ENCODE measurements around the gene COPS7B.

COPS7B gene

GRCh38 chr2:231786917-231787292 lies 660 bp downstream of the COPS7B start:
- no peak for DNase-seq

DNA sequence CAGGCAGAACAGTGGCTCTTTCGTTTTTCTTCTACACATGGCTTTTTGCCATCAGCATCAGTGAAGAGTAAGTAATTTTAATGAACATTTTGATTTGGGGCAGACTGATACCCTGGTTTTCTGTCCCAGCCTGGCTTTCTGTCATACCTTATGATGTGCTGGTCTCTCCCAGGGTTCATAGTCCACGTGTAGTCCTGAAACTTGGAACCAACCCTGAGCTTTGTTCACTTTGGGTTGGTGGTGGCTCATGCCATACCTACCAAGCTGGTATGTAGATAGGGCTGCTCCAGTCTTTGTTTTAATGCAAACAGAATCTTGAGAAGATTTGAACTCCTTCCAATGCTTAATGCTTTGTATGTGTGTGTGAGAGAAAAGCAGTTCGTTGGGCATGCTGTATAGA lies 4.9 kb downstream of the COPS7B start:
- no peak for DNase-seq

- no peak for DNase-seq
Measured at GRCh38 chr2:231794383-231794782, 8.1 kb downstream of the COPS7B start.

GRCh38 chr2:231795525-231796327 lies 9.5 kb downstream of the COPS7B start:
- DNase-seq: no peak

DNA sequence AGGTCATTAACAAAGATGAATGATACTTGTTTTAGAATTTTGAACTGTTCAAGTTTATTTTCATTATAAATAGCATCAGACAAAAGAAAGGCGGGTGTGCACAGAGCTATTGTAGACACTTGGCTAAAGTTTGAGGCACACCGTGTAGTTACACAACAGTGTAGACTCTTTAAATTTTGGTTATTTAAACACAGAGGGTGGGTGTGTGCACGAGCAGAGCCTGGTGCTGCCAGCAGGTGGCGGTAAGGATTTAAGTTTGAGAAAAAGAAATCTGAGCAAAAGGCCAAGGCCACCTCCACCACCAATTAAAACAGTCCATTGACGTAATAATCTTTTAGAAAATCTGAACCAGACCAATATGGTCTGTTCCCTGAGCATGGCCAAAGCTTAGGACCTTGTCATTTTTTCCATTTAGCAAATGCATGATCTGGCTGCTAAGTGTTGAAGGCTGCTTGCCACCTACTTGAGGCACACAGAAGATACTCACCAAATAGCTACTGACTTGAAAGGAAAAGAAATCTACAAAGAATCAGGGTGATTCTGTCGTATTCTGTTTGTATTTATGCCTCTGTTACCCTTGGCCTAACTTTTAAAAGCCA lies 14.3 kb downstream of the COPS7B start:
- DNase-seq: peak; percentile 47

GRCh38 chr2:231803501-231804138 lies 17.4 kb downstream of the COPS7B start:
- DNase-seq: no peak

DNA sequence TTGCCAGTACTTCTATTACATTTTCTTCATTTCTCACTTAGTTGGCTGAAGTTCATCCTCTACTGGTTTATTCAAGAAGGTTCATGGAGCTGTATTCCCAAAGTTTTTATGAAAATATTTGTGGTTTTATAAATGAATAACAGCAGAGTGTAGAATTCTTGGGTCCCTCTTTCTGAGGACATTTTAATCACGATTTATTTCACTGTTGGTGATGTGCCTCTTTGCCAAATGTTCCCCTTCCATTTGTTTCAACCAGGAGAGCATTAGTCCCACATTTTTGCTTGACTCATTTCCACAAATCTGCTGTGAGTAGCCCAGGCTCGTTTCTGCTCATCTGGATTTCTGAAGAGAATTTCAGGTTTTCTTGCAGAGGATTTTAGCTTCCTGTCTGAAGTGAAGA lies 20.8 kb downstream of the COPS7B start:
- DNase-seq: no peak

GRCh38 chr2:231810905-231811304 lies 24.7 kb downstream of the COPS7B start:
- DNase-seq: no peak

DNA sequence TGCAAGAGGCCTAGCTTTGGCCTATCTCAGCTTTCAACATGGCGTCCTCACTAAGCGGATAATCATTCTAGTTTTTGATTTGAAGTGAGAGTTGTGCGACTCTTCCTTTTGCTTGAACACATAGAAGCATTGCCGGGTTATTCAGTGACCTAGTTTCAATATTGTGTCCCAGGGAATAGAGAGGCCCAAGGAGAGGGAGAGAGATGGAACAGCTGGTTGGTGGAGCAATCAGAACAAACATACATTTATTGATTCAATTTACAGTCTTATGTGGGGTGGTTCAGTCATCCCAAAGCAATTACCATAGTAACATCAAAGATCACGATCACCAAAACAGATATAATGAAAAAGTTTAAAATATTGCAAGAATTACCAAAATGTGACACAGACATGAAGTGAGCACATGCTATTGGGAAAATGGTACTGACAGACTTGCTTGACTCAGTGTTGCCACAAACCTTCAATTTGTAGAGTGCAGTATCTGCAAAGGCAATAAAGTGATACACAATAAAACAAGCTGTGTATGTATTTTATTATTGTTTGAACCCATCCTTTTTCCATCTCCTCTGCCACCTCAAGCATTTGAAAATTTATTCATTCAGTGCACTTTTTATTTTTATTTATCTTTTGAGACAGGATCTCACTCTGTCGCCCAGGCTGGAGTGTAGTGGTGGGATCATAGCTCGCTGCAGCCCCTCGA lies 30.2 kb downstream of the COPS7B start:
- no peak for DNase-seq

DNA sequence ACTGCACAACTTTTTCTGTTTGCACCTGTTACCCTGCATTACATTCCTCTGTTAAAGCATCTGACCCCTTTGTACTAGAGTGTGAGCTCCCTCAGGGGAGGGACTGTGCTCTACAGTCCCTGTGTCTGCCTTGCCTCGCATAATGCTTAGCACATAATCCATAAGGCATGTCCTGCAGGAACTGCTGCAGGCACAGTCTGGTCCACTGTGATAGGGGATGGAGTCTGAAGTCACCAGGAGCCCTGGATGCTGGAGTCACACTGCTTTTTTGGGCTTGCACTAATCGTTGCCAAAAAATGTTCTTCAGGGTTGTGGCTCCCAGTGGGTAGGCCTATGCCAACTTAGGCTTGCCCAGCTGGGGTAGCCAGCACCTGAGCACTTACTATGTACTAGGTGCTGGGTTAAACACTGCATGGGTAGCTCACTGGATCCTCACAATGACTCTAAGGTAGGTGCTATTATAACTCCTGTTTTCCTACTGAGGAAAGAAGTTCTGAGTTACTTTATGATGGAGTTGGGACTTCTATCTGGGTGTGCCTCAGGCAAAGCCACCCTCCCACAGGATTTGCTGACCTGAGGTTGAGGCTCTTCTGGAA lies 33.3 kb downstream of the COPS7B start:
- DNase-seq: no peak

DNA sequence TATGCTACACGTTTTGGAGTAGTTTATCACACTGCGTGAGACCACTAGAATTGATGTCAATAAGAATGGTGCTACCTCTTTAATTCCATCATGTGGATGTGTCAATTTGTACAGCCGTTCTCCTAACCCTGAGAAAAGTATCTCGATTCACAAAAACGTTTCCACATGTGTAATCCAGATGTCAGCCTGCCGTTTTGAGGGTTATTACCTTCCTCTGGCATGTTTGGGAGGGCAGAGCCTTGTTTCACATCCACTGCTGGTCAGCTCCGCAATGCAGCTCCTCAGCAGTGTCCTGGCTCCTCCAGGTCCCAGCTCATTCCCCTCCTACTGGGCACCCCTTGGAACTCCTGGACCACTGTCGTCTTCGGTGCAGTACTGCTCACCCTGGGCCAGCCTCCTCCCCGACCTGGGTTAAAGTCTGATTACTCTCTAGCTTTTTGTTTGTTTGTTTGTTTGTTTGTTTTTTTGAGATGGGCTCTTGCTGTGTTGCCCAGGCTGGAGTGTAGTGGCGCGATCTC lies 34.6 kb downstream of the COPS7B start:
- no peak for DNase-seq

DNA sequence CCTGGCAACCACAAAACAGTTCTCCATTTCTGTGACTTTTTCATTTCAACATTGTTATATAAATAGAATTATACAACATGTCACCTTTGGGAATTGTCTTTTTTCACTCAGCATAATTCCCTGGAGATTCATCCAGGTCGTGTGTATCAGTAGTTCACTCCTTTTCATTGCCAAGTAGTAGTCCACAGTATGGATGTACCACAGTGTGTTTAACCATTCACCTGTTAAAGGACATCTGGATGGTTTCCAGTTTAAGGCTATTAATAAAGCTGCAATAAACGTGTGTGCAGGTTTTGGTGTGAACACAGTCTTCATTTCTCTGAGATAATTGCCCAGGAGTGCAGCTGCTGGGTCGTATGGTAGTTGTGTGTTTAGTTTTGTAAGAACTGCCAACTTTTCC lies 35.7 kb downstream of the COPS7B start:
- DNase-seq: no peak

DNA sequence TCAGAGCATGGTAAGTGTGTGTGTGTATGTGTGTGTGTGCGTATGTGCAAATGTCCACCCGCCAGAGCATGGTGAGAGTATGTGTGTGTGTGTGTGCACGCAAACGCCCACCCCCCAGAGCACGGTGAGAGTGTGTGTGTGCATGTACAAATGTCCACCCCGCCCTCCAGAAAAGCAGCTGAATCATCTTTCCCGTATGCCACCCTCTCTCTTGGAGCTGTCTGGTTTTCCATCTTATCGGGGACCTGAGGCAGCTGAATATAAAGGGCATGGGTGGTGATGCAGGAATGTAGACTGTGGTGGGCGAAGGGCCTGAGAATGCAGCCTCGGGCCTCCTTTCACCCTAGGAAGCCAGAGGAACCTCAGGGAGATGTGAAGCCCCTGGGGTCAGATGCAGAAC lies 66.9 kb downstream of the COPS7B start:
- no peak for DNase-seq

DNA sequence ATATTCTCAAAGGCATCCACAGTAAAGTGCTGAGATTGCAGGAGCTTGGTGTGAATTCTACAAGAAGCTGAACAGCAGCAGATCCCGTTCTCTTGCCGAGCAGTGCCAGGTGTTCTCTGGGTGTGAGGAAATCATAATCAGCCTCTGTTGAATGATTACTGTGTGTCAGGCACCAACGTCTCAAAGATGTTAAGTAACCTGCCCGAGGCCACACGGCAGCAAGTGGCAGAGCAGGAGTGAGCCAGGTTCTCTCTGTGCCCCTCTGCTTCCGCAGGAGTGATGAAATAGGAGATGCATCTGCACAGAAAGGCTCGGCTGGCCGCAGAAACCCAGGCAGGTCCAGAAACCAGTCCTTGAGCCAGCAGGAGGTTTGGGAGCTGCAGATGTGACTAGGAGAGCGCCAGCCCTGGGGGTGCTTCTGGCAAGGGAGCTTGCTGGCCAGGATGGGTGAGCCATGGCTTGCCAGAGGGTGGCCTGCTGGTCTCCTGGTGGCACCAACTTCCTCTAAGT lies 68.4 kb downstream of the COPS7B start:
- no peak for DNase-seq

GRCh38 chr2:231856959-231857358 lies 70.7 kb downstream of the COPS7B start:
- DNase-seq: no peak

Data from activated naive CD4-positive, alpha-beta T cell treated with Interleukin-2 at 50 U/mL for 16 hours (primary cell).